D341Med (cell line): ENCODE data around the gene JPH2.
"Not testable (repeated sequence)": the region's sequence is repeated elsewhere in the genome, so short reads cannot be mapped to it uniquely, and the experiment has no call there.

Experiments
- DNase-seq: peaks from one replicate; pipeline ENCODE4 v3.0.0; 2012; ENCODE audit warnings: low spot score

JPH2 gene

DNA sequence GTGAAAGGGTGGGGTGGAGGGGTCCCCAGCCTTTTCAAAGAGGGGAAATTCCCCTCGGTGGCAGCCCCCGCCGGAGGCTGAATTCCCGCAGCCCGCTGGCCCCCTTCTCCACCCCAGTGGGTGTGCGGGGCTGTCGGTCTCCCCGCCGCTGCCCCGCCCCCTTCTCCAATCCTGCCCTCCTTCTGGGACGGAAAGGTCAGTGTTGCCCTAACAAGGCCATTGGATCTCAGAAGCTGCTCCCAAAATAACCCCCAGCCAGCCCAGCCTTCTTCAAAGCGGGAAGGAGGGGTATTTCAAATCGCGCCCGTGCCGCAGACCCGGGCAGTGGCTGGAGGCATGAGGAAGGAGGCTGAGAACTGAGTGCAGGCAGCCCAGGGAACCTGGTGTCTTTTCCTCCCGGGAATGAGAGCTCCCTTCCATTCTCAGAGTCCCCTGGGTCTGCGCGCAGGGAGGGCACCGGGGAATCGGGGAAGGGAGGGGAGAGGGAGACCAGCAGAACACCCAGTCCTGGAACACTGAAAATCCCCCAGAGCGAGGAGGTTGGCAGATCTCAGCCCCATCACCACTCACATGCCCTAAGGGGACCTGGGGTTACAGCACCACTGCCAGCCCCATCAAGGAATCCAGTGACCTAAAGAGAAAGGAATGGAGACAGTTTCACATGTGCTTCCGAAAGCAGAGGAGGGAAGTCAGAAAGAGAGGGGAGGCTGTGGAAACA lies at the start of gene JPH2:
JPH2 (minus strand) TSS at position 135 of the 718 bp plus-strand sequence. CDS start 483 bp downstream, outside the sequence.
- no peak for DNase-seq

DNA sequence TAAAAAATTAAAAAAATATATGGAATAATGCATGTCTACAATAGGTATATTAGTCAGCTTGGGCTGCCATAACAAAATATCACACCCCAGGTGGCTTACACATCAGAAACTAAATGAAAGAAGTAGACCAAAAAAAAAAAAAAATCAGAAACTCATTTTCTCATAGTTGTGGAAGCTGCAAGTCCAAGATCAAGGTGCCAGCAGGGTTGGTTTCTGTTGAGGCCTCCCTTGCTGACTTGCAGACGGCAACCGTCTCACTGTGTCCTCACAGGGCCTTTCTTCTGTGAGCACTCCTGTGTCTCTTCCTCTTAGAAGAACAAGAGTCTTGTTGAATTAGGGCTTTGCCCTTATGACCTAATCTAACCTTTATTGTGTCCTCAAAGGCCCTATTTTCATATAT lies 48.7 kb upstream of the JPH2 start:
- DNase-seq, result no peak

DNA sequence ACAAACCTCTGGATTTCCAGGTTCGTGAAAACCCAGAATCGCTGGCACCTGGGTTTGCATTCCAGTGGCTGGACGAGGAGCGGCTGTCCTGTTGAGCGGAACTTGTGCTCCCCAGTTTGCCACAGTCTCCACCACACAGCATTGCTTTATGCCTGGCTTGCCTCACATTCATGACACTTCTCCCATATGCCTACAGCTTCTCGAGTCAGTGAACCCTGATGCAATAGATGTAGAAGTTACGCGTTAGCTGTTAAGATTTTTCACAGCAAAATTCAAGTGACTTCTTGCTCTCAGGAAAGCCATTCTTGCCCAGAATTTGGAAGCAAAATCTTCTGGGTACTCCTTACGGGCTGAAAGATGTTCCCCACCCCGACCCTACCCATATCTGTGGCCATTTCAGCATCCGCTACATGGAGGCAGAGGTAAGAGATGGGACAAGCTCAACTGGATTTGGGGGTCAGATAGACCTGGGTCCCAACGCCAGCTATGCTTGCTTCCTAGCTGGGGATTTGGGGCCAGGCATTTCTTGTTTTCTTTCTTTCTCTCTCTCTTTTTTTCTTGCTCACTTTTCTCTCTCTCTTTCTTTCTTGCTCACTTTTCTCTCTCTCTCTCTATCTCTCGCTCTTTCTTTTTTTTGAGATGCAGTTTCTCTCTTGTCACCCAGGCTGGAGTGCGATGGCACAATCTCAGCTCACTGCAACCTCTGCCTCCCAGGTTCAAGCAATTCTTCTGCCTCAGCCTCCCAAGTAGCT lies 47.8 kb upstream of the JPH2 start:
- DNase-seq, result no peak

DNA sequence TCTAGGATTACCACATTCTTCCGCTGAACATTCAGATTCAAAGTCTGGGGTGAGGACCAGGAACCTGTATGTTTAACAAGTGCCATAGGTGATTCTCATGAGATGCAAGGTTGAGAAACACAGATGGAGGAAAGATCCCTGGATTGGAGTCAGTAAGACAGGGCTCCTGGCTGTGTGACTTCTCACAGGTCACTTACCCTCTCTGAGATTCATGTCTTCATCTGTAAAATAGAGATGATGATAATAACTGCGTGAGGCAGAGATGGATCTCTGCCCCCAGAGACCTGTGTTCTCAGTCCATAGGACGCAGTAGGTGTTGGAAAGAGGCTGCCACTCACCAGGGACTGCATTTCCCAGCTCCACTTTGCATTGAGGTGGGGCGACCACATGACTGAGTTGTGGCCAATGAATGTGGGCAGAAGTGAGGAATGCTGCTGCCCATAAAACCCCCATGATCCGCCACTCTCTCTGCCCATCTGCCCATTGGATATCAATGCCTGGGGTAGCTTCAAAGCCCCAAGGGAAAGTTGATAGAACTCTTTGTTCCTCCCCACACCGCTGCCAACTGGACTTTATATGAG lies 46.5 kb upstream of the JPH2 start:
- no peak for DNase-seq

DNA sequence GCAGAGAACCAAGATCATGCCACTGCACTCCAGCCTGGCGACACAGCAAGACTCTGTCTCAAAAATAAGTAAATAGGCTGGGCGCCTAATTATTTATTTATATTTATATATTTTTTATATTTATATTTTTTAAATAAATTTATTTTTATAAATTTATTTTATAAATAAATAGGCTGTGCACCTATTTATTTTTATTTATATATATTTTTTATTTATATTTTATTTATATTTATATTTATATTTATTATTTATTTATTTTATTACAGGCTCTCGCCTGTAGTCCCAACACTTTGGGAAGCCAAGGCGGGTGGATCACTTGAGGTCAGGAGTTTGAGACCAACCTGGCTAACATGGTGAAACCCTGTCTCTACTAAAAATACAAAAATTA lies 45.5 kb upstream of the JPH2 start:
- DNase-seq, result not testable (repeated sequence)

DNA sequence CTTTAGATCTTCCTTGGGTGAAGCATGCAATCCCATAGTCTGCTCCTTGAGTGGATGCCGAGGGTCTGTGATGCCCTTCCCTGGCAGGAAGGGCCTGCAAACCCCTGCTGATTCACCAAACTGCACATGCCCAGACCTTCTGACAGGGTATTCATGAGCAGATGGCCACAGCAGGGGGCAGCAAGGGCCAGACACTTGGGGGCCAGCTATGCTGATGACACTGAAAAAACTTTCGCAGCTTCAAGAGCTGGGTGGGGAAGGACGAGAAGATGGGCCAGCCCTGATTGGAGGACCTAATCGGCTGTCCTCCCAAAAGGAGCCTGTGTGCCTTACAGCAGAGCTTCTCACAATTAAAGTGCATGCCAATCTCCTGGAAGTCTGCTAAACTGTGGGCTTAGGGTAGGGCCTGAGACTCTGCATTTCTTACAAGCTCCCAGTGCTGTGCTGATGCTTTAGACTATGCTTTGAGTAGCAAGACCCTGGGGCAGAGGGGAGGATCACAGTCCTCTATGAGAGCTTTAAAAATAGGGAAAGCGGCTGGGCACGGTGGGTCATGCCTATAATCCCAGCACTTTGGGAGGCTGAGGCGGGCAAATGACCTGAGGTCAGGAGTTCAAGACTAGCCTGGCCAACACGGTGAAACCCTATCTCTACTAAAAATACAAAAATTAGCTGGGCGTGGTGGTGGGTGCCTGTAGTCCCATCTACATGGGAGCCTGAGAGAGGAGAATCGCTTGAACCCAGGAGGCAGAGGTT lies 44.9 kb upstream of the JPH2 start:
- DNase-seq, result no peak

DNA sequence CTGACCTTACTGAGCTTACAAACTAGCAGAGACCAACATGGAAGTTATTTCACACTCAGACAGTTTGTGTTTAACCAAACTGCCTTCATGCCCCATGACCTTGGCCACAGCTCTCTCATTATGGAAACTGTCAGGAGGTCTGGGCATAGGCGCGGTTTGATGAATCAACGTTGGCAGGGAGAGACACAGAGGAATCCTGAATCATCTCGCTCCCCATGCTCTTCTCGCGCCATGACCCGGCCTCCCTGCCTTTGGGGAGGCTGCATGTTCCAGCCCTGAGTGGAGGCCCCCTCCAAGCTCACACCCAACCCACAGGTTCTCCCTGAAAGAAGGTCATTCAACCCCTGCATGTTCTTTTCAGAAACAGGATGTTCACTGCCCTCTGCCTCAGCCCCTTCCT lies 44.2 kb upstream of the JPH2 start:
- DNase-seq, result no peak

DNA sequence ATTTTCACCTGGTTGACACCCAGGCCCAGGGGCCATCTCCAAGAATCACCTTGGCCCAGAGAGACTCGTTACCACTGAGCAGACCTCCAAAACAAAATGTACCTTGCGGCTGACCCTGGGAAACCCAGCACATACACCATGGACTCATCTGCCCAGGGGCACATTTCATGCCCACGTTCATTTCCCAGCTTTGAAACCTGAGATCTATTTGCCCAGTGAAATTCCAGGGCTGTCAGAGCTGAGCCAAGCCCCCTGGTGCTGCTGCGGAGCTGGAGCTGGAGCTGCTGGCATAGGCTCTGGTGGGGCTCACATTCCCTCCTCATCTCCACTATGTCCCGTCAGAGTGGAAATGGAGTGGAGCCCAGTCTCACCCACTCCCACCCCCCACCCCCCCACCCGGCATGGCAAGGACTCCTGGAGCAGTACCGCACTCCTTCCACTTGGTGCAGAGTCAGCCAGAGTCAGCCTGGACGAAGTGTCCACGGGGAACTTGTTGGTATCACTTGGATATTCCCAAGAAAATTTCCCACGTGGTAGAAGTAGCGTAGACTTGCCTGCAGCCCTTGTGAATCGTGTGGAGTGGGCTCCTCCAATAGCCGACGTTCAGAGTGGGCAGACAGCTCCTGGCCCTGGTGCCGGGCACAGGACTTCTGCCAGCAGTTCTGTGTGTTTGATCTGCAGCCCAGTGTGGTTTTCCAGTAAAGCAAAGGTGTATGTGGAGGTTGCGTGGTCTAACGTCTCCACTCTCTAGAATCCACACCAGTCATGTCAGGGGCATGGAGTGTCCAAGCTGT lies 41.7 kb upstream of the JPH2 start:
- DNase-seq, result no peak

DNA sequence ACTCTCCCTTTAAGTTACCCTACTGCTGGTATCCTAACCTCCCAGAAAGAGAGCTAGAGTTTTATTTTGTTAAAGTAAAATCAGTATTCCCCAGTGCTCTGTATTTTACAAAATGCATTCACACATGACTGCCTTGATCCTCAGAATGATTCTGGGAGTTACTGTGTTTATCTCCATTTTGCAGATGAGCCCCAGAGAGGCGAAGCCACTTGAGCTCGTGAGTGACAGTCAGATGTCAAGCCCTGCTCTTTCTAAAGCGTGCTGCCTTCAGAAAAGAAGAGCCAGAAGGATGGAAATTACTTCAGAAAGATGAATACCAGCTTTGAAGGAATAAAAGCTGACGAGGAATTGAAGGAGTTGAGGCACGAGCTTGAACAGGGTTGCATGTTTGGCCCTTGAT lies 37.6 kb upstream of the JPH2 start:
- no peak for DNase-seq

DNA sequence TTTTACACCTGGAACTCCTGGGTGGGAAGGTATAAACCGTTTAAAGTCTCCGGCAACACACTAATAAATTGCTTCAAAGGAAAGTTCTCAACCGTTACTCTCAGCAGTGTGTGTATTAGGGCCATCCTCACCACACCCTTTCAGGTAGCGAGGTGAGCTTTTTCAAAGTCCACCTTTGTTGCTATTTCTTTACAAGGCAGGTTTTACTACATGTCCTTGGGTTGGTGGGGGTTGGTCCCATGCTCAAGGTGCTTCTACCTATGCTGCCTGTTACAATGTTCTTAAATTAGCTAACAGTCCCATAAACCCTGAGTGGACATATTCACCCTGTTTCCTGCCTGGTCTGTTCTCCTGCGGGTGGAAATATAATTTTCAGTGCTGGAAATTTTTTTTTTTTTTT lies 36.7 kb upstream of the JPH2 start:
- no peak for DNase-seq

DNA sequence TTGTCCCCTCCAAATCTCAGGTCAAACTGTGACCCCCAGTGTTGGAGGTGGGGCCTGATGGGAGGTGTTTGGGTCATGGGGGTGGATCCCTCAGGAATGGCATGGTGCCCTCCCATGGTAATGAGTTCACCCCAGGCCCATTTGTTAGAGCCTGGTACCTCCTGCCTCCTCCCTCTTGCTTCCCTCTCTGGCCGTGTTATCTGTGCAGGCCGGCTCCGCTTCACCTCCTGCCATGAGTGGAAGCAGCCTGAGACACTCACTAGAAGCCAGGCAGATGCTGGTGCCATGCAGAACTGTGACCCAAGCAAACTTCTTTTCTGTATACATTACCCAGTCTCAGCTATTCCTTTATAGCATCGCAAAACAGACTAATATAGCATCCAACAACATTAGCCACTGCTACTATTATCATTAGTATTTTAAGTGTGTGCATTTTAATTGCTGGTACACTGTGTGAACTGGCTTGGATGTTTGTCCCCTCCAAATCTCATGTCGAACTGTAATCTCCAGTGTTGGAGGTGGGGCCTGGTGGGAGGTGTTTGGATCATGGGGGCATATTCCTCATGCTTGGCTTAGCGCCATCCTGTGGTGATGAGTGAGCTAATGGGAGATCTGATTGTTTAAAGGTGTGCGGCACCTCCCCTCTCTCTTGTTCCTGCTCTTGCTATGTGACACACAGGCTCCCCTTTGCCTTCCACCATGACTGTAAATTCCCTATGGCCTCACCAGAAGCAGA lies 35.8 kb upstream of the JPH2 start:
- DNase-seq, result no peak

DNA sequence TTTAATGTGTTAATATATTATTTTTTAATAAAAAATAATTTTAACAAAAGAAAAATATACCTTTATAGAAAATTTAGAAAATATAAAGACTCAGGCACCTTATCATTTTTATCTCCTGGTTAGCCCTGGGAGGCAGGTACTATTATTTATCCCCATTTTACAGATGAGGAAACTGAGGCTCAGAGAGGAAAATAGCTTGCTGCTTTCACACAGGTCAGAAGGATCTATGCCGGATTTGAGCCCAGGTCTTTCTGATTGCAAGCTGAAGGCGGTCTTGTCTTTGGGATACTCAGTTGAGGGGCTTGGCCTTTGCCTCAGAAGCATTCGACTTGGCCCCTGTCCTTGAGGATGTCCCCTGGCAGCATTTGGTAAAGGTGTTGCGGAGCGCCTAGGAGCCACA lies 35.0 kb upstream of the JPH2 start:
- no peak for DNase-seq

DNA sequence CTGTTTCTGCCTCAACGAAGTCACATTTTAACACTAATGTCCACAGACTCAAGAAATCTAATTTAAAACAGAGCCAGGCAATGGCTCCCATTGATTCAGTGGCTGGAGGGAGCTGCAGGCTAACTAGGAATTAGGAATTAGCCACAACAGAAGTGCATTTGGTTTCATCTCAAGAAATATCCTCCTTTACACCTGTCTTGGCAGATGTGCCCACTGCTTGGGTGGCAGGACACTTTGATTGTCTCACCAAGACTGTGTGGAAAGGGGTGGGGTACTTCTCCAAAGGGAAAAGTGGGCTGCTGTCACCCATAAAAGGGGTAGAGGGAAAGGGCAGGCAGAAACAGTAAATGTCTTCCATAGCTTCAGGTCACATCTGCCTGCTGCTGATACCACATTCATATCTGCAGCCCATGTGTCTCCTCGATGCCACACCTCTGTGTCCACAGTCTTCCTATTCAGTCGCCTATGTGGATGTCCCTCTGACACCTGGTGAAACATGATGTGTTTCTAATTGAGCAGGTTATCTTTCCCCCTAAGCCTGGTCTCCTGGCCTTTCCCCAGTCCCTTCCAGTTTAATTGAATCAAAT lies 34.5 kb upstream of the JPH2 start:
- DNase-seq, result no peak

DNA sequence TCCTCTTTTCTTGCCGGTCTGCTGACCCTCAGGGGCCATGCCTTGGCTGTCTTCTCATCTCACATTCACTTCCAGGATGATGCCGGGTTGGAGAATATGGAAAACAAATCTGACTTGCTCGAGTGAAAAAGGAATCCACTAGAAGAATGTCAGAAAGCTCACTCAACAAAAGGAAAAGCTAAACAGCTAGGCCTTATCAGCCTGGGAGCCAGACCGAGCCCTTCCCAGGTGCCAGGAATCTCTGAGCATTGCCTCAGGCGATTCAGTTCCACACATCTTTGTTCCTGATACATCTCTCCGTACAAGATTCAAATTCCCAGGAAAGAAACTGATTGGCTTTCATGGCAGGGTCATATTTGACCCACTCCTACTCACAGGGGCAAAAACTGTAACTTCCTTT lies 32.8 kb upstream of the JPH2 start:
- DNase-seq, result no peak

DNA sequence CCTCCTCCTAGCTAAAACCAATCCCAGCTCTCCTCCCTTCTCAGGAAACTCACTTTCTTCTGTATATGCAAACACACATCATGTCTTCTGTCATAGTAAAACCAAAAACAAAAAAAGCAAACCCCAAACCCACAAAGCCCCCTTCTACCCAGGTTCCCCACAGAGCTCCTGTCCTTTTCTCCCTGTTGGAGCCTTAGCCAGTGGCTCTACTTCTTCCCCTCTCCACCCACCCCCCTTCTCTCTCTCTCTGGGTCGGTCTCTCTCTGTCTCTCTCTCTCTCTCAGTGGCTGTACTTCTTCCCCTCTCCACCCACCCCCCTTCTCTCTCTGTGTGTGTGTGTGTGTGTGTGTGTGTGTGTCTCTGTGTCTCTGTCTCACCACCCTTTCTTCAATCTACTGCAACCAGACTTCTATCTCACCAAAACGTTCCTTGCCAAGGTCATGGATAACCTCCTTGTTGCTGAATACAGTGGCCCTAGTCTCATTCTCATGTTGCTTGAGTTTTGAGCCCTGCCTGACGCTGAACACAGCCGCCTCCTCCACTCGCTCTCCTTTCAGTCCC lies 32.3 kb upstream of the JPH2 start:
- DNase-seq, result no peak

DNA sequence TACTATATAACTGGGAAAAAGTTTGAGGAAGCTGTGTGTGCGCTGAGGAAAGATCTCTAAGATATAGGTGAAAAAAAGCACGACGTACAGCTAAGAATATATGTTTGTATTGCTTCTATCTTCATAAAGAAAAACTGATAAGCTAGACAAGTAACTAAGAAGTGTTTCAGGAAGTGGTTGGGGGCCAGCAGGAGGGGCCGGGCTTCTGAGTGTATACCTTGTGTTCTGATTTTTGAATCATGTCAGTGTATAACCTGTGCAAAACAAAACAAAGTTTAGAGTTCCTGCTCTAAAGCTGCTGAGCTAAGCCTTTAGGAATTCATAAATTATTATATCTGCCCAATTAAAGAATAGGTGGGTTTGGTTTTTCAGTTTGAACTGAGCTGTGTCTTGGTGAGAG lies 31.5 kb upstream of the JPH2 start:
- DNase-seq, result no peak

DNA sequence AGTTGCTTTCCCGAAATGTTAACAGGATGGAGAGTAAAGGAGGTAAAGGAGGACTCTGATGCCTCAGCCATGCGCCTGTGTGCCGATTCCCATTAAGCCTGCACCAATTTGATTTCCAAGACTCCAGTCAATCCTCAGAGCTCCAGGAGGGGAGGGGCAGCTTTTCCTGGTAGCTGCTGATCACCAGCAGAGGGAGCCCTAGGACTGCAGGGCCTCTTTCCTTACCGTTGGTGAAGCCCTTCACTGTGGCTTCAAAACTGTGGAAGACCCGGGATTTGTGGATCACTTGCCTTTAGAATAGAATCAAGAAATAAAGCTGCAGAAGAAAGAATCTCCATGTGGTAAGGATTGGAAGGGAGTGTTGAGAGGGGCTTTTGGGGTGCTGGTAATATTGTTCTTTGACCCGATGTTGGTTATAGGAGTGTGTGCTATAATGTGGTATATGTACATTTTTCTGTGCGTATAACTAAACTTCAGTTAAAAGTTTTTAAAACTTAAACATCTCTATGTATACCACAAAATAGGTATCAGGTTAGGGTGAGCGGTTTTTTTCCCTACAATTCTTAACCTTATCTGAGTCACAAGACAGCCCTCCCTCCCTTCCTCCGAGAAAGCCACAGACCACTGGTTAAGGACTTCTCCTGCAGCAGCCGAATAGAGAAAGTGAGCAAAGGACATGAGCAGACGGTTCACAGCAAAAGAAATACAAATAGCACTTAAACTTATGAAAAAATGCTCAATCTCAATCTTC lies 30.5 kb upstream of the JPH2 start:
- DNase-seq, result peak; percentile 76

DNA sequence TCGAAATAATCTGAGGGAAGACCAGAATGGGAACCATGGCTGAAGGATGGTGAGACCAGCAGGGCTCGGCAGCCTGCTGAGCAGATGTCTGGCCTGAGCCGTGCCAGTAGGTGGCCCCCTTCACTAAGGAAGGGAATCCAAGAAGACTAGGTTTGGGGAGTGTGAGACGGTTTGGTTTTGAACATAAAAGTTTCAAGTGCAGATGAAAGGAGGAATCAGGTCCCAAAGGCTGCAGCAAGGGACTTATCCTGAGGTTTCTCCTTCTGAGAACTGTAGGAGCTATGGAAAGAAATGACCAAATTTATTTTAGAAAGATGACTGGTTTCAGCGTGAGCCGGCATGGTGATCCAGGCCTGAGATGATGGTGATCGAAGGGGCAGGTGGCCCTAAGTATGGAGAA lies 28.1 kb upstream of the JPH2 start:
- peak; percentile 73 for DNase-seq

DNA sequence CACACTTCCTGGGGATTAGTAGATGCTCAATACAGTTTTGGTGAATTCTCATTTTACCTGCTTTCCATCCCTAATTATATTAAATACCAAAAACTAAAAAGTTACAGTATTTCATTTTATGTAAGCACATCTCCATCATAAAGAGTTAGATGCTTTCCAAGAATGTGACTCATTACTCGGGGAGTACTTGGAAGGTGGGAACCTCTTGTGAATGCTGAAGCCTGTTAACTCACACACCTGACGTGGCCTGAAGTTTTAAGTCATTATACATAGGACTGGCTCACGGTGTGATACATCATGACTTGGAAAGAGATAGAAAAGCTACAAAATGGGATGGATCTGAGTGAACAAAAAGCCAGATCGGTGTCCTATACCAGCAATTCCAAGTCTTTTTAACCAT lies 25.8 kb upstream of the JPH2 start:
- no peak for DNase-seq
